SK-N-MC (cell line): ENCODE data around the gene FHOD3.
"Not testable (repeated sequence)": the region's sequence is repeated elsewhere in the genome, so short reads cannot be mapped to it uniquely, and the experiment has no call there.

Experiments
- DNase-seq: peaks from one replicate; pipeline ENCODE4 v3.0.0-alpha.2; 2011; ENCODE audit warnings: low read depth, low spot score
- H3K27ac ChIP-seq: fragments of 200-600 bp; sonication (generic); 2 replicates; pipeline ENCODE4 v1.5.1; 2016; ENCODE audit warnings: mixed run types
- H3K36me3 ChIP-seq: fragments of 200-600 bp; sonication (generic); 2 replicates; pipeline ENCODE4 v1.6.1; 2017; ENCODE audit warnings: antibody characterized with exemption, low read length, mixed read lengths; ENCODE audit not compliant: insufficient read depth
- H3K4me3 ChIP-seq: fragments of 200-600 bp; sonication (generic); 2 replicates; pipeline ENCODE4 v1.5.1; 2016
- H3K9ac ChIP-seq: fragments of 200-600 bp; sonication (generic); 2 replicates; pipeline ENCODE4 v1.8.0; 2017; ENCODE audit warnings: mixed run types, mixed read lengths; ENCODE audit not compliant: insufficient read length
- H3K9me3 ChIP-seq: fragments of 200-600 bp; sonication (generic); 2 replicates; pipeline ENCODE4 v1.6.1; 2017; ENCODE audit warnings: low read depth, mild to moderate bottlenecking, antibody characterized with exemption, low read length, moderate library complexity, mixed read lengths
- EZH2 ChIP-seq: fragments of 200-600 bp; sonication (generic); IDR thresholded peaks from one replicate; pipeline ENCODE4 v1.6.1; 2017; ENCODE audit warnings: antibody characterized with exemption
- FOXP2 ChIP-seq: optimal IDR thresholded peaks from 2 replicates; pipeline ENCODE3; 2011; ENCODE audit warnings: mild to moderate bottlenecking, moderate library complexity; ENCODE audit not compliant: insufficient read depth; ENCODE audit errors: extremely low read length, control extremely low read depth
- POLR2AphosphoS5 ChIP-seq: IDR thresholded peaks from 2 replicates; pipeline ENCODE4 v1.6.1; 2012; ENCODE audit warnings: mild to moderate bottlenecking, low read depth, low read length, borderline replicate concordance

Gene FHOD3

DNA sequence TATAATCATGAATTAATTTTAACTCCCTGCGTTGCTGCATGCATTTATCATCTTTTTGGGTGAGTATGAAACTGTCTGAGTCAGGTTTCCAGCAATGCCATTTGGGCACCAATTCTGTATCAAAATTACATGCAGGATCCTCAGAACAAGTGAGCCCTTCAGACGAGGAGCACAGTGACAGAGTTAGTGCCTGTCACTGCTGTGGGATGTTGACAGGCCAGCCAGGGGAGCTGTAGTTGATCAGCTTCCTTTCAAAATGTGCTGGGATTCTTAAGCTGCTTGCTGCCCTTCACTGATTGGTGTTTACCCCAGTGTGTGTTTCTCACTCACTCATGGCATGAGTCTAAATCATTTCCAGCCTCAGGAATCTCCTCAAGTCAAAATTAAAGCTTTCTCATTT lies 422.1 kb downstream of the FHOD3 start:
- H3K9me3 ChIP-seq = no peaks in the 10 kb centered on the region
- H3K9ac ChIP-seq = no peak overlapping the region
- no peaks in the 10 kb centered on the region for H3K36me3 ChIP-seq
- H3K27ac ChIP-seq = no peak overlapping the region
- TF ChIP-seq EZH2 (no peak), FOXP2 (no peak), POLR2AphosphoS5 (no peak)
- DNase-seq = no peak
- no peak overlapping the region for H3K4me3 ChIP-seq

GRCh38 chr18:36721351-36721750 lies 423.8 kb downstream of the FHOD3 start:
- not testable (repeated sequence) for DNase-seq, H3K9me3 ChIP-seq, H3K36me3 ChIP-seq, H3K9ac ChIP-seq, H3K4me3 ChIP-seq, H3K27ac ChIP-seq

DNA sequence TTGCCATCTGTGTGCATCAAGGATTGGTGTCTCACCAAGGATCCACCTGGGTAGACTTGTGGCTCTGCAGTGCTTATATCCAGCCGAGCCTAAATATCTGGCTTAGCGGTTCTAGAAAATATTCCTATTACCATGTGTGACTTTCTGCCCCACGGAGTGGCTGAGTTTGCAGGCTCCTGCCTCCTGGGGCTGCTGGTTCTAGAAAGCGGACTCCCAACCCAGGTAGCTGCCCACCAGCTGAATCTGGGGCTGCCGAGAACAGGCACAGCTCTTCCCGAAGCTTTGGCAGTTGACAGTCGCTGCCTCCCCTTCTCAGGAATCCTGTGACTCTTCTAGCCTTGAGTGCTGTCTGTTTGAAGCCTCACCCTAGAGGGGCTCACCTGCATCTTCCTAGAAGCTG lies 426.7 kb downstream of the FHOD3 start:
- H3K36me3 ChIP-seq = no peaks in the 10 kb centered on the region
- H3K27ac ChIP-seq = no peak overlapping the region
- TF ChIP-seq FOXP2 = no peak
- TF ChIP-seq POLR2AphosphoS5 = no peak
- no peak for TF ChIP-seq EZH2
- H3K4me3 ChIP-seq = no peak overlapping the region
- no peak for DNase-seq
- H3K9me3 ChIP-seq = no peaks in the 10 kb centered on the region
- no peak overlapping the region for H3K9ac ChIP-seq

- Histone ChIP-seq H3K27ac (no peak overlapping the region), H3K4me3 (no peak overlapping the region), H3K36me3 (no peaks in the 10 kb centered on the region), H3K9ac (no peak overlapping the region), H3K9me3 (no peaks in the 10 kb centered on the region)
- TF ChIP-seq POLR2AphosphoS5 (no peak), EZH2 (no peak), FOXP2 (no peak)
- no peak for DNase-seq
Measured at GRCh38 chr18:36724591-36725001, 427.1 kb downstream of the FHOD3 start.

DNA sequence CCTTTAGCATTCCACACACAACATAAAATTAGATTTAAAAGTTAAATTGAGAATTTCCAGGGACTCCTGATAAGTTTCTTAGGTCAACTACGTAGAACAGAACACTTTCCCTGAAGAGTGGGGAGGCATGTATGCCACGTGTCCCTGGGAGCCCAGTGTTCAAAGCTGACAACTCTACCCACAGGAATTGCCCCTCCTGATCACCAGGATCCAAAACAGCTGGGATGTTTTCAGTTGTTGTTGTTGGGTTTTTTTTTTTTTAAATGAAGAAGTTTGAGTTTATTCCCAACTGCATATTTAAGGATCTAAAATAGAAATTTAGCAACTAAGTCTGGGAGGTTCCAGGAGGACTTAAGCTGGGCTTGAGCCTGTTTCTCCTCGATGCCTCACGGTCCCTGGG lies 430.8 kb downstream of the FHOD3 start:
- H3K9ac ChIP-seq = no peak overlapping the region
- H3K4me3 ChIP-seq = no peak overlapping the region
- no peak overlapping the region for H3K27ac ChIP-seq
- no peak for DNase-seq
- no peaks in the 10 kb centered on the region for H3K9me3 ChIP-seq
- no peaks in the 10 kb centered on the region for H3K36me3 ChIP-seq
- TF ChIP-seq EZH2 (no peak), POLR2AphosphoS5 (no peak), FOXP2 (no peak)

- TF ChIP-seq EZH2 = no peak
- no peak for TF ChIP-seq POLR2AphosphoS5
- no peak for TF ChIP-seq FOXP2
- DNase-seq = no peak
- no peak overlapping the region for H3K27ac ChIP-seq
Measured at GRCh38 chr18:36729197-36729596, 431.7 kb downstream of the FHOD3 start.

GRCh38 chr18:36732264-36732663 lies 434.8 kb downstream of the FHOD3 start:
- Histone ChIP-seq H3K9me3 (no peaks in the 10 kb centered on the region), H3K36me3 (no peaks in the 10 kb centered on the region), H3K9ac (no peak overlapping the region), H3K4me3 (no peak overlapping the region), H3K27ac (no peak overlapping the region)
- TF ChIP-seq POLR2AphosphoS5 = no peak
- TF ChIP-seq EZH2 = no peak
- no peak for TF ChIP-seq FOXP2
- DNase-seq = no peak

More at GRCh38 chr18:36729197-36729596, 431.7 kb downstream of the FHOD3 start:
- Histone ChIP-seq H3K9me3 (no peaks in the 10 kb centered on the region), H3K36me3 (no peaks in the 10 kb centered on the region), H3K4me3 (no peak overlapping the region), H3K9ac (no peak overlapping the region)

- TF ChIP-seq POLR2AphosphoS5 (no peak), FOXP2 (no peak), EZH2 (no peak)
- Histone ChIP-seq H3K9ac (no peak overlapping the region), H3K9me3 (no peaks in the 10 kb centered on the region), H3K27ac (no peak overlapping the region), H3K4me3 (no peak overlapping the region), H3K36me3 (no peaks in the 10 kb centered on the region)
- no peak for DNase-seq
Measured at GRCh38 chr18:36733150-36733549, 435.6 kb downstream of the FHOD3 start.

DNA sequence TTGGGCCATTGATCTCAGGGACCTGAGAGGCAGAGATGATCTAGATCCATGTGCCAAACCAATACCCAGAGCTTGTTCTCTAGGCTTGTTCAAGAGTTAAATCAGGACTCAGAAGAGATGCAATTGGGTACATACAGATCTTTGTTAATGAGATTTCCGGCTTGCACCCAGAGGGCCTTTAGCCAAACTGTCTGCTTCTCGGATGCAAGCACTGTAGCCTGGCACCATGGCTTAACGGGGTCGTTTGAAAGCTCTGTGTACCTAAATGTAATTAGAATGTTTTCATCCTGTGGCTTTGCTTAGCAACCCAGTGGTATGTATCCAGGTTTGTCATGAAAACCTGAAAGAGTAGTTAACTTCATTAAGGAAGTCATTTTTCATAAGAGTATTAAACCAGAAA lies 437.1 kb downstream of the FHOD3 start:
- Histone ChIP-seq H3K36me3 (no peaks in the 10 kb centered on the region), H3K4me3 (no peak overlapping the region), H3K27ac (no peak overlapping the region), H3K9me3 (no peaks in the 10 kb centered on the region), H3K9ac (no peak overlapping the region)
- DNase-seq = no peak
- TF ChIP-seq POLR2AphosphoS5 (no peak), FOXP2 (no peak), EZH2 (no peak)
